Measurements from ENCODE around the gene TGM5.

Gene TGM5

GRCh38 chr15:43183270-43183669, 83.5 kb downstream of the TGM5 start:
- H3K4me3 ChIP-seq (ENCODE audit: low read depth, low read length): no peak overlapping the region
- no peak for DNase-seq (ENCODE audit: low read depth, low spot score)
- in situ Hi-C loops (cut with HindIII; ENCODE audit: low sequenced_read_pairs): no loop called here
- TF ChIP-seq, protein P1, sequence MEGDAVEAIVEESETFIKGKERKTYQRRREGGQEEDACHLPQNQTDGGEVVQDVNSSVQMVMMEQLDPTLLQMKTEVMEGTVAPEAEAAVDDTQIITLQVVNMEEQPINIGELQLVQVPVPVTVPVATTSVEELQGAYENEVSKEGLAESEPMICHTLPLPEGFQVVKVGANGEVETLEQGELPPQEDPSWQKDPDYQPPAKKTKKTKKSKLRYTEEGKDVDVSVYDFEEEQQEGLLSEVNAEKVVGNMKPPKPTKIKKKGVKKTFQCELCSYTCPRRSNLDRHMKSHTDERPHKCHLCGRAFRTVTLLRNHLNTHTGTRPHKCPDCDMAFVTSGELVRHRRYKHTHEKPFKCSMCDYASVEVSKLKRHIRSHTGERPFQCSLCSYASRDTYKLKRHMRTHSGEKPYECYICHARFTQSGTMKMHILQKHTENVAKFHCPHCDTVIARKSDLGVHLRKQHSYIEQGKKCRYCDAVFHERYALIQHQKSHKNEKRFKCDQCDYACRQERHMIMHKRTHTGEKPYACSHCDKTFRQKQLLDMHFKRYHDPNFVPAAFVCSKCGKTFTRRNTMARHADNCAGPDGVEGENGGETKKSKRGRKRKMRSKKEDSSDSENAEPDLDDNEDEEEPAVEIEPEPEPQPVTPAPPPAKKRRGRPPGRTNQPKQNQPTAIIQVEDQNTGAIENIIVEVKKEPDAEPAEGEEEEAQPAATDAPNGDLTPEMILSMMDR (IDR thresholded peaks at IDR 0.05; ENCODE audit: low read depth, low read length): no peak

All from astrocyte of the spinal cord (primary cell).